Neural cell (in vitro differentiated cells): ENCODE data around the gene CHPF2.

ENCODE experiments used
- EP300 ChIP-seq: fragments of 450-650 bp; conservative IDR thresholded peaks from 2 replicates; pipeline ENCODE4 v1.6.1; 2014; ENCODE audit warnings: antibody characterized with exemption, mild to moderate bottlenecking, moderate library complexity; ENCODE audit not compliant: poor library complexity, severe bottlenecking
- EZH2 ChIP-seq: fragments of 200-600, 300-800 bp; shearing (Covaris generic), sonication (generic); IDR thresholded peaks from 2 replicates; pipeline ENCODE4 v1.6.1; 2014; ENCODE audit warnings: antibody characterized with exemption, low read length, borderline replicate concordance, mild to moderate bottlenecking; ENCODE audit not compliant: insufficient read depth, poor library complexity, severe bottlenecking
- MXI1 ChIP-seq: fragments of 450-650 bp; conservative IDR thresholded peaks from 2 replicates; pipeline ENCODE4 v1.6.1; 2014; ENCODE audit warnings: antibody characterized with exemption, mild to moderate bottlenecking; ENCODE audit not compliant: poor library complexity, severe bottlenecking
- POLR2AphosphoS5 ChIP-seq: IDR thresholded peaks from 2 replicates; pipeline ENCODE4 v1.6.1; 2012
- REST ChIP-seq: IDR thresholded peaks from 2 replicates; pipeline ENCODE4 v1.6.1; 2012; ENCODE audit warnings: borderline replicate concordance
- TAF1 ChIP-seq: IDR thresholded peaks from 2 replicates; pipeline ENCODE4 v1.6.1; 2012; ENCODE audit warnings: low read depth
- TF ChIP-seq, protein P1 (sequence below): fragments of 450-650 bp; IDR thresholded peaks from 2 replicates; pipeline ENCODE4 v1.5.1; 2014; ENCODE audit warnings: antibody characterized with exemption, mild to moderate bottlenecking, moderate library complexity; ENCODE audit not compliant: poor library complexity, severe bottlenecking

GRCh38 chr7:151273651-151274390 lies 41.5 kb downstream of the CHPF2 start:
- TF ChIP-seq, protein P1, sequence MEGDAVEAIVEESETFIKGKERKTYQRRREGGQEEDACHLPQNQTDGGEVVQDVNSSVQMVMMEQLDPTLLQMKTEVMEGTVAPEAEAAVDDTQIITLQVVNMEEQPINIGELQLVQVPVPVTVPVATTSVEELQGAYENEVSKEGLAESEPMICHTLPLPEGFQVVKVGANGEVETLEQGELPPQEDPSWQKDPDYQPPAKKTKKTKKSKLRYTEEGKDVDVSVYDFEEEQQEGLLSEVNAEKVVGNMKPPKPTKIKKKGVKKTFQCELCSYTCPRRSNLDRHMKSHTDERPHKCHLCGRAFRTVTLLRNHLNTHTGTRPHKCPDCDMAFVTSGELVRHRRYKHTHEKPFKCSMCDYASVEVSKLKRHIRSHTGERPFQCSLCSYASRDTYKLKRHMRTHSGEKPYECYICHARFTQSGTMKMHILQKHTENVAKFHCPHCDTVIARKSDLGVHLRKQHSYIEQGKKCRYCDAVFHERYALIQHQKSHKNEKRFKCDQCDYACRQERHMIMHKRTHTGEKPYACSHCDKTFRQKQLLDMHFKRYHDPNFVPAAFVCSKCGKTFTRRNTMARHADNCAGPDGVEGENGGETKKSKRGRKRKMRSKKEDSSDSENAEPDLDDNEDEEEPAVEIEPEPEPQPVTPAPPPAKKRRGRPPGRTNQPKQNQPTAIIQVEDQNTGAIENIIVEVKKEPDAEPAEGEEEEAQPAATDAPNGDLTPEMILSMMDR = no peak
- TF ChIP-seq TAF1 = no peak
- TF ChIP-seq EP300 = no peak
- TF ChIP-seq MXI1 = no peak
- TF ChIP-seq REST = no peak
- TF ChIP-seq EZH2 = no peak
- TF ChIP-seq POLR2AphosphoS5 = no peak
